ENCODE data around the gene WDTC1. TPM values are rescaled to one million over a fixed set of nuclear protein-coding genes. Genes with fewer than 3 reads are reported as not detected.

Gene WDTC1
- total RNA-seq, 8 experiments from 2014 or later = 11.1 to 39.4 (median 27.8) TPM

DNA sequence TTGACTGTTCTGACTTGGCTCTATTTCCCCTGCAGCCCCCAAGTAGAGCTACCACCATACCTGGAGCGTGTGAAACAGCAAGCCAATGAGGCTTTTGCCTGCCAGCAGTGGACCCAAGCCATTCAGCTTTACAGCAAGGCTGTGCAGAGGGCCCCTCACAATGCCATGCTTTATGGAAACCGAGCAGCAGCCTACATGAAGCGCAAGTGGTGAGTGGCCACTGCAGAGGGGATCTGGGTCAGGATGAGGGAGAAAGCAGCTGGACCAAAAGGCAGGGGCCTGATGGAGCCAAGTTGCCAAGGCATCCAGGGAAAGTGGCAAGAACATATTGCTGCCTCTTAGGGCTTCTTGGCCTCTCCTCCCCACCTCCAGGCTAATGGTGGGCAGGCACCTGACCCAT lies 63.5 kb downstream of the WDTC1 start:
- Histone ChIP-seq H3K4me3 (no peak overlapping the region), H3K27ac (no peak overlapping the region), H3K4me1 (replicated peaks in 1 of 2) (peaks cover 17 to 30% of the 10 kb centered on the region in 2 donors)
- ATAC-seq (replicated peaks in 6 of 8) = no peak
- in situ Hi-C loops (cut with MboI; ENCODE audit: low pct_unique_long_range_greater_than_20kb in 2 of 9, low sequenced_read_pairs in 9 of 9, unreplicated experiment in 9 of 9) = loop anchor here in 4 of 9 experiments (10.0 to 25.0 kb wide), 5 partner anchors 97 to 367 kb away; partner anchors contain the start of genes AHDC1 (in 1 of the 4) and GPR3 (in 1 of the 4)
- WGBS, 10 experiments = 83 to 100% (median 97%) methylated on average over 1 to 3 of the region's 3 CpGs; no CpG with 5 or more reads in 3 of the 10 experiments

DNA sequence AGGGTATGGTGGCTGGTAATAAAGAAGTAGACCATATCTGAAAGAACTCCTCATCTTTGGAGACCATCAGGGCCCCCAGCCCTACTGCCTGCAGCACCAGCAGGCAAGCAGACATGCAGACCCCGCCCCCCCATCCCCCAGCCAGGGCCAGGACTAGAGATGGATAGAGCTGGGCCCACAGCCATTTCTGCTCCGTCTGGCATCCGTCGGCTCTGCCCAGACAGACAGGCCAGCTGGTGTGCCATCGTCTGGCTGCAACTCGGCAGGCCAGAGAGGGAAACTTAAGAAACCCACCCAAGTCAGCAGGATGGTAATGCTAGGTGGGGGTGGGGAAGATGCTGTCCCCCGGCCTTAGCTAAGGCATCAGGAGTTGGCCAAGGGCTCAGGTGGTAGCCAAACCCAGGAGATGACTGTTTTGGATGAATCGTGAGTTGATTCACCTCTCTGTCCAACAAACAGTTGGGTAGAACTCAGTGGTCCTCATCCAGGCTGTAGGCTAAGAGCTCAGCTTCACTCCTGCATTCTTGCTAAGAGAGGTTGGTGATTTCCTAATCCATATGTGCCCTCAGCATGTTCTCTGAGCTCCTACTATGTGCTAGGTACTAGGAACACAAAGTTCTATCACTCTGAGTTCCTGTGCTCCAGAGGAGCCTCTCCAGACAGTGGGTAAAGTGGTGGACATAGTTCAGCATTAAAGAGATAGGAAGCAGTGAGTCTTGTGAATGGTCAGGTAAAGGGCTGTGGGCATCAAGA lies 64.4 kb downstream of the WDTC1 start:
- H3K4me1 ChIP-seq (replicated peaks in 1 of 2) = peaks cover 17 to 30% of the 10 kb centered on the region in 2 donors
- WGBS, 10 experiments = 65 to 100% (median 87%) methylated on average over 1 to 4 of the region's 8 CpGs; no CpG with 5 or more reads in 4 of the 10 experiments
- in situ Hi-C loops (cut with MboI; ENCODE audit: low pct_unique_long_range_greater_than_20kb in 2 of 9, low sequenced_read_pairs in 9 of 9, unreplicated experiment in 9 of 9) = loop anchor here in 4 of 9 experiments (10.0 to 25.0 kb wide), 5 partner anchors 96 to 366 kb away; partner anchors contain the start of genes AHDC1 (in 1 of the 4) and GPR3 (in 1 of the 4)
- no peak for ATAC-seq (replicated peaks in 6 of 8)
- peak overlapping the region; percentile 64 to 70 for H3K27ac ChIP-seq
- no peak overlapping the region for H3K4me3 ChIP-seq

DNA sequence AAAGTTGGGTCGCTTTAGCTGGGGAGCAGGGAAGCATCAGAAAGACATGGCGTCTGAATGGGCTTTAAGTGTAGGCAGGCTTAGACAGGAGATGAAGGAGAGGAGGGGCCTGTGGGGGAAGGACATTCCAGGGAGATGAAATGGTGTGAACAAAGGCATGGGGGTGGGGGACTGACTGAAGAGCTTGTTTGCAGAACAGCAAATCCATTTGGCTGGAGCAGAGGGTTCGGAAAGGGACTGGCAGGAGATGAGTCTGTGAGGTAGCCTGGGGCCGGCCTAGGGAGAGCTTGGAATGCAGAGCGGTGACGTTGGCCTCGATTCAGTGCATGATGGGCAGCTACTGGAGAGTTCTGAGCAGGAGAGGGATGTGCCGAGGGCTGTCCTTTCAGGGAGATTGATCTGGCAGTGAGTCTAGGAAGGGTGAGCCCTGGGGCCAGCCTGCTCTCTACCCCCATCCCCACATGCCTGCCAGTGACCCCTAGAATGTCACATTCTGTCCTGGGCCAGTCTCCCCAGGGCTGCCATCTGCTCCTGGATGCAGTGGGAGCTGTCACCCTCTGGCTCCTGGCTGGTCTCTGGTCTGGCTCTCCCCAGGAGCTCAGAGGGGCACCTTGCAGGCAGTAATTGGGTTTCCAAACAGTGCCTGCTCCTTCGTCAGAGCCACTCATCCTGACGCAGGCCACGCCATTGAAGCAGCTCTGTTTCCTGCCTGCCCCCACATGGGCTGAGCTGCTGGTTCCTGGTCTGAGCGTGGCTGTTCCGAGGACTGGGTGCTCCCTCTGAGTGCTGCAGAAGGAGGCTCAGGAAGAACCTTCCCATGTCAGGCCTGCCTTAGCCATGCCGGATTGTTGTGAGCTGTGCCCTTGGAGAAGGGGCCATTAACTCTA lies 65.2 kb downstream of the WDTC1 start:
- Histone ChIP-seq H3K4me1 (replicated peaks in 1 of 2) (peaks cover 17 to 30% of the 10 kb centered on the region in 2 donors), H3K4me3 (no peak overlapping the region), H3K27ac (peak overlapping the region; percentile 64 to 70)
- 20 to 100% (median 40%) methylated on average over 1 to 7 of the region's 14 CpGs; no CpG with 5 or more reads in 5 of the 10 experiments for WGBS, 10 experiments
- peak; percentile 63 to 88 (median 84) for ATAC-seq (replicated peaks in 6 of 8)
- in situ Hi-C loops (cut with MboI; ENCODE audit: low pct_unique_long_range_greater_than_20kb in 2 of 9, low sequenced_read_pairs in 9 of 9, unreplicated experiment in 9 of 9) = loop anchor here in 6 of 9 experiments (5.0 to 25.0 kb wide), 8 partner anchors 95 to 365 kb away; partner anchors contain the start of genes AHDC1 (in 4 of the 6), GPR3 (in 3 of the 6) and IFI6 (in 1 of the 6)

DNA sequence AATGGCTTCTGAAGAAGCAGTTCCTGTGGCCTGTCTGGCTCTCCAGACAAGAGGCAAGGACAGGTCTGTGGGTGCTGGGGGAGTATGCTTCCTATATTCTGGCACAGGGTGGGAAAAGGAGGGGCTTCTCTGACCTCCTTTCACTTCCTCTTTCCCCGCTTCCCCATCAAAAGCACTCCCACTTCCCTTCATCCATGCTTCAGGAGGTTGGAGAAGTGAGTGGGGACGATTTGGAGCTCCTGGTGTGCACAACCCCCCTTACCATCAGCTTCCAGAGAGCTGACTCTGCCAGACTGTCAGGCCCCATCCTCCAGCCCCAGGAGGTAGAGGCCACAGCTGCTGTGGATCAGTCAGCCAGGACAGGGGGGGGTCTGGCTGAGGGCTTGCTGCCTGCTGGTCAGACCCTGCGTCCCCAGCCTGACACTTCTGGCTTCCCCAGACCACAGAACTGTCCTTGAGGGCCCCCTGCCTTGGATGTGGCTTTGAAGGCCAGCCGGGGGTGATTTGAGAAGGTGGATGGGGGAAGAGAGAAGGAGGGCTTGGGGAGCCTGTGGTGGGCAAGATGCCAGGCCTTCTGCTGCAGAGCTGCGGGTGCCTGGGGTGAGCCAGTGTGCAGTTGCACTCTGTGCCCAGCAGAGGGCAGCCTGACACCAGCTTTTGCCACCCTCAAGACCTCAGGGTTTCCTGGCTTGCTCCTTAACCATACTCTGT lies 66.1 kb downstream of the WDTC1 start:
- H3K27ac ChIP-seq = peak overlapping the region; percentile 64 to 70
- ATAC-seq (replicated peaks in 6 of 8) = peak; percentile 70 to 94 (median 78)
- in situ Hi-C loops (cut with MboI; ENCODE audit: low pct_unique_long_range_greater_than_20kb in 2 of 9, low sequenced_read_pairs in 9 of 9, unreplicated experiment in 9 of 9) = loop anchor here in 5 of 9 experiments (5.0 to 25.0 kb wide), 4 partner anchors 94 to 362 kb away; partner anchors contain the start of genes AHDC1 (in 3 of the 5), GPR3 (in 2 of the 5) and IFI6 (in 1 of the 5)

DNA sequence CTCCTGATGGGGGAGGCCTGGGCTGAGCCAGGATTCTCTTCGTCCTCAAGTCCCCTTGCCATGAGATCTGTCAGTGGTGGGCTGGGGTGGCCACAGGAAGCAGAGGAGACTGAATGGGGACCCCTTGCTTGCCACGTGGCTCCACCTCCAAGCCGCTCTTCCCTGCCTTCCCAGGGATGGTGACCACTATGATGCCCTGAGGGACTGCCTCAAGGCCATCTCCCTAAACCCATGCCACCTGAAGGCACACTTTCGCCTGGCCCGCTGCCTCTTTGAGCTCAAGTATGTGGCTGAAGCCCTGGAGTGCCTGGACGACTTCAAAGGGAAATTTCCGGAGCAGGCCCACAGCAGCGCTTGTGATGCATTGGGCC lies 66.6 kb downstream of the WDTC1 start:
- Histone ChIP-seq H3K4me1 (replicated peaks in 1 of 2) (peaks cover 17 to 30% of the 10 kb centered on the region in 2 donors), H3K4me3 (no peak overlapping the region), H3K27ac (peak overlapping the region in 1 of 2 donors; percentile 14)
- in situ Hi-C loops (cut with MboI; ENCODE audit: low pct_unique_long_range_greater_than_20kb in 2 of 9, low sequenced_read_pairs in 9 of 9, unreplicated experiment in 9 of 9) = loop anchor here in 5 of 9 experiments (5.0 to 25.0 kb wide), 4 partner anchors 94 to 361 kb away; partner anchors contain the start of genes AHDC1 (in 3 of the 5), GPR3 (in 2 of the 5) and IFI6 (in 1 of the 5)
- peak in 4 of 8 experiments; percentile 1 to 19 (median 2) for ATAC-seq (replicated peaks in 6 of 8)
- 61 to 100% (median 74%) methylated on average over 1 to 7 of the region's 8 CpGs; no CpG with 5 or more reads in 7 of the 10 experiments for WGBS, 10 experiments

More for the DNA sequence above, 66.1 kb downstream of the WDTC1 start:
- Histone ChIP-seq H3K4me3 (no peak overlapping the region), H3K4me1 (replicated peaks in 1 of 2) (peaks cover 17 to 30% of the 10 kb centered on the region in 2 donors)
- 0 to 83% (median 67%) methylated on average over 1 to 3 of the region's 5 CpGs; no CpG with 5 or more reads in 7 of the 10 experiments for WGBS, 10 experiments

DNA sequence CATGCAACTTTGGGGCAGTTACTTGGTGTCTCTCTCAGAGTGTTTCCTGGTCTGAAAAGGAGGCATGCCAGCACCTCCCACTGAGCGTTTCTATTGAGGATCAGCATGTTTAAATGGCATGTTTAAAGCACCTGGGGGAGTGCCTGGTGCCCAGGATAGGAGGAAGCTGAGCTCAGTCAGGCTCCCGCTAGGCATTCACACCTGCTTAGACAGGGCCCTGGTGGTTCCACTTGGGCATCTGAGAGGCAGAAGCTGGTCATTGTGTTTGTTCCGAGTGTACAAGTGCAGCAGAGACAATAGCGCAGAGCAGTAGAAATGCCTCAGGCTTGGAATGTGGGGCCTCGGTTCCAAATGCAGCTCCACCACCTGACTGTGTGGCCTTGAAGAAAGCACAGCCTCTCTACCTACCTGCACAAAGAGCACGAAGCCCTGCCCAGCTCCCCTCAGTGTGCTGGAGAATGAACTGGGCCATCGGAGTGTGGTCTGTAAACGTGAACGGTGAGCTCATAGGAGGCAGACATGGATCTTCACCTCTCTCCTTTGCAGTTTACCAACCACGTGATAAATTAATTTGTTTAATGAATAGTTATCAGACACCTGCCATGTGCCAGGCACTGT lies 67.3 kb downstream of the WDTC1 start:
- Histone ChIP-seq H3K4me3 (no peak overlapping the region), H3K4me1 (replicated peaks in 1 of 2) (peaks cover 23 to 34% of the 10 kb centered on the region in 2 donors), H3K27ac (no peak overlapping the region)
- no peak for ATAC-seq (replicated peaks in 6 of 8)
- whole genome bisulfite sequencing, 10 experiments = 28 to 81% (median 71%) methylated on average over 2 to 10 of the region's 10 CpGs; no CpG with 5 or more reads in 3 of the 10 experiments
- in situ Hi-C loops (cut with MboI; ENCODE audit: low pct_unique_long_range_greater_than_20kb in 2 of 9, low sequenced_read_pairs in 9 of 9, unreplicated experiment in 9 of 9) = loop anchor here in 5 of 9 experiments (5.0 to 25.0 kb wide), 4 partner anchors 93 to 361 kb away; partner anchors contain the start of genes AHDC1 (in 3 of the 5), GPR3 (in 2 of the 5) and IFI6 (in 1 of the 5)

DNA sequence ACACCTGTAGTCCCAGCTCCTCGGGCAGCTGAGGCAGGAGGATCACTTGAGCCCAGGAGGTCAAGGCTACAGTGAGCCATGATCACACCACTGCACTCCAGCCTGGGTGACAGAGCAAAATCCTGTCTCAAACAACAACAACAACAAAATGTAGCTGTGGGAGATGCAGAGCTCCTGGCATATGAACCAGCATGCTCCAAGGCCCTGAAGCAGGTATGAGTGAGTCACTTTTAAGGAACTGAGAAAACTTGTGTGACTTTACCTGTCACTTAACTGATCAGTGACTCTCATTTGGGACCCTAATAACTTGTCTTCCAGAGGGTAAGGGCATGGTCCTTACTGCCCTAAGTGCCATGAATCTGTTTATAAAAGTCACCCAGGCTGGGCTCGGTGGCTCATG lies 68.2 kb downstream of the WDTC1 start:
- Histone ChIP-seq H3K4me3 (no peak overlapping the region), H3K27ac (no peak overlapping the region), H3K4me1 (replicated peaks in 1 of 2) (peaks cover 32 to 41% of the 10 kb centered on the region in 2 donors)
- in situ Hi-C loops (cut with MboI; ENCODE audit: low pct_unique_long_range_greater_than_20kb in 2 of 9, low sequenced_read_pairs in 9 of 9, unreplicated experiment in 9 of 9) = loop anchor here in 5 of 9 experiments (5.0 to 25.0 kb wide), 4 partner anchors 92 to 360 kb away; partner anchors contain the start of genes AHDC1 (in 3 of the 5), GPR3 (in 2 of the 5) and IFI6 (in 1 of the 5)
- ATAC-seq (replicated peaks in 6 of 8) = no peak
- WGBS, 10 experiments = 92 to 100% (median 100%) methylated on average over 1 to 2 of the region's 2 CpGs; no CpG with 5 or more reads in 3 of the 10 experiments

DNA sequence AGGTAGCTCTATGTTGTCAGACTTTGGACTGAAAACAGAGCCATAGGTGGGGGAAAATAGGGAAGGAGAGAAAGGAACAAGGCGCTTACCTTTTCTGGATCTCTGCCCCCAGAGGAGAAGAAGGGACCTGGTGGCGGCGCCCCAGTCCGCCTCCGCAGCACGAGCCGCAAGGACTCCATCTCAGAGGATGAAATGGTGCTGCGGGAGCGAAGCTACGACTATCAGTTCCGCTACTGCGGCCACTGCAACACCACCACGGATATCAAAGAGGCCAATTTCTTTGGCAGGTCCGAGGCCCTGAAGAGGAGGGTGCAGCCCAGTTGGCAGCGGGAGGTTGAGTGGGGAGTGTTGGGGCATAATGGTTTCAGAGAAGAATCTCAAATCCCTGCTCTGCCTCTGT lies 69.1 kb downstream of the WDTC1 start:
- in situ Hi-C loops (cut with MboI; ENCODE audit: low pct_unique_long_range_greater_than_20kb in 2 of 9, low sequenced_read_pairs in 9 of 9, unreplicated experiment in 9 of 9) = loop anchor here in 5 of 9 experiments (5.0 to 25.0 kb wide), 4 partner anchors 91 to 359 kb away; partner anchors contain the start of genes AHDC1 (in 3 of the 5), GPR3 (in 2 of the 5) and IFI6 (in 1 of the 5)
- 65 to 100% (median 85%) methylated on average over 1 to 14 of the region's 15 CpGs; no CpG with 5 or more reads in 2 of the 10 experiments for WGBS, 10 experiments
- H3K4me1 ChIP-seq (replicated peaks in 1 of 2) = peaks cover 41 to 50% of the 10 kb centered on the region in 2 donors
- no peak overlapping the region for H3K4me3 ChIP-seq
- no peak for ATAC-seq (replicated peaks in 6 of 8)
- H3K27ac ChIP-seq = no peak overlapping the region

DNA sequence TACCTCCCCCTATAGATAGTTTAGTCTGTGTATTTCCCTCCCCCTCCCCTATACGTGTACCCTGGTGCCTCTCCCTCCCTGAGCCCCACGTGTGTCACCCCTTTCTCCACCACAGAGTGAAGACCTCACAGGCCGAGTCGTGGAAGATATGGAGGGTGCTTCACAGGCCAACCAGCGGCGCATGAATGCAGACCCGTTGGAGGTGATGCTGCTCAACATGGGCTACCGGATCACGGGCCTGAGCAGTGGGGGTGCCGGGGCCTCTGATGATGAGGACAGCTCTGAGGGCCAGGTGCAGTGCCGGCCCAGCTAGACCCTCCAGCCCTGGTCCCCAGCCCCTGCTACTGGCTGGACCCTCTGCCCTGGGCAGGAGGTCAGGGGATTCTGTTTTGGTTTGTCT lies 71.6 kb downstream of the WDTC1 start:
- WGBS, 10 experiments = 85 to 89% methylated on average over 4 to 7 of the region's 11 CpGs; no CpG with 5 or more reads in 8 of the 10 experiments
- no peak overlapping the region for H3K4me3 ChIP-seq
- peak overlapping the region; percentile 83 to 85 for H3K27ac ChIP-seq
- in situ Hi-C loops (cut with MboI; ENCODE audit: low pct_unique_long_range_greater_than_20kb in 2 of 9, low sequenced_read_pairs in 9 of 9, unreplicated experiment in 9 of 9) = loop anchor here in 5 of 9 experiments (10.0 to 25.0 kb wide), 3 partner anchors 89 to 356 kb away; partner anchors contain the start of genes AHDC1 (in 3 of the 5), GPR3 (in 2 of the 5) and IFI6 (in 1 of the 5)
- peaks cover 26 to 27% of the 10 kb centered on the region in 2 donors for H3K4me1 ChIP-seq (replicated peaks in 1 of 2)
- no peak for ATAC-seq (replicated peaks in 6 of 8)

DNA sequence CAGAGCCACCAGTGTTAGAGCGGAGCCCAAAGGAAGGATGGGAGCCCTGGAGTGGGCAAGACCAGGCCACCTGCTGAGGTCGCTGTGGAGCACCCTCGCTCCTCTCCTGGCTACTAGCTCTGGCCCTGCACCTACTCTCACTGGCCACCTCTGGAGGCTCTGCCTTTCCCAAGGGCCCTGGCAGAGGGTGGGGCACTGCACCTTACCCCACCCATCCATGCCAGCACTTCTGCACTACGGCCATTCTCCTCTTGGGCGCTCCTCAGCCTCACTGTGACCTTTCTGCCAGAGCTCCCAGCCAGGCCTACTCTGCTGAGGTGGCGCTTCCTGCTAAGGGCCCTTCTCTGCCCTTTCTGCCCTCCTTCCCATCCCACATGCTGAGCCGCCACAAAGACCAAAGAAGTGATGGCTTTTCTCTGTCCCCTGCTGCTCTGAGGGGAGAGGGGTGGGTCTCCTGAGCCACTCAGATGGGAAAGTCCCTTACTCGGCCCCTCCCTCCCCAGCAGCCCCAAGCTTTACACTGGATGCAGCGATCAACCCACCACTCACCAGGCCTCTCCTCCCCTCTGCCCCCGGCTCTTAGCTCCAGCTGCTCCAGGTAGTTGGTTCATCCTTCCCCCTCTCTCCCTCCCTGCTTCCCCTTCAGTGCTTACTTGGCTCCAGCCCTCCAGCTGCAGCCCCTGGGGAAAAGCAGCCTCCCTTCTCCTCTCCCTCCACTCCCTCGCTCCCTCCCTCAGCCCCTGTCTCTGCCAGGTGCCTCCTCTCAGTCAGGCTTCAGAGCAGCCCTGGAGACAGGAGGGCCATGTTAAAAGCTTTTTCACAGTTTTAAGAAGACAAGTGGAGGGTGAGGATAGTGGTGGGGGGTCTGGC lies 72.7 kb downstream of the WDTC1 start:
- Histone ChIP-seq H3K4me3 (no peak overlapping the region), H3K27ac (peak overlapping the region; percentile 83 to 85), H3K4me1 (replicated peaks in 1 of 2) (peaks cover 24 to 26% of the 10 kb centered on the region in 2 donors)
- WGBS, 10 experiments = 57 to 100% (median 72%) methylated on average over 1 to 7 of the region's 11 CpGs; no CpG with 5 or more reads in 6 of the 10 experiments
- peak in 6 of 8 experiments; percentile 33 to 85 (median 76) for ATAC-seq (replicated peaks in 6 of 8)
- in situ Hi-C loops (cut with MboI; ENCODE audit: low pct_unique_long_range_greater_than_20kb in 2 of 9, low sequenced_read_pairs in 9 of 9, unreplicated experiment in 9 of 9) = loop anchor here in 5 of 9 experiments (10.0 to 25.0 kb wide), 3 partner anchors 88 to 355 kb away; partner anchors contain the start of genes AHDC1 (in 3 of the 5), GPR3 (in 2 of the 5) and IFI6 (in 1 of the 5)
